GM12892 (cell line): ENCODE data around the gene TBC1D19.
"Not testable (repeated sequence)": the region's sequence is repeated elsewhere in the genome, so short reads cannot be mapped to it uniquely, and the experiment has no call there.

Experiments
- DNase-seq: peaks from one replicate; pipeline ENCODE4 v3.0.0; 2011; ENCODE audit not compliant: insufficient read length
- FAIRE-seq: peaks from 2 replicates; lab custom pipeline; 2011; peaks lifted over from hg19 to GRCh38; lab: Jason Lieb, UNC
- POLR2A ChIP-seq: IDR thresholded peaks from 2 replicates; pipeline ENCODE4 v1.6.1; 2011; ENCODE audit warnings: low read depth, low read length, control low read depth
- POLR2AphosphoS5 ChIP-seq: IDR thresholded peaks from 2 replicates; pipeline ENCODE4 v1.6.1; 2011; ENCODE audit warnings: low read depth, low read length, control low read depth
- TAF1 ChIP-seq: IDR thresholded peaks from 2 replicates; pipeline ENCODE4 v1.6.1; 2011; ENCODE audit warnings: low read depth, mild to moderate bottlenecking, control low read depth, low read length, borderline replicate concordance

The TBC1D19 gene

GRCh38 chr4:26576231-26576739 is 7.6 kb upstream of the TBC1D19 start:
- no peak for DNase-seq
- TF ChIP-seq POLR2AphosphoS5 (no peak), TAF1 (no peak), POLR2A (no peak)
- FAIRE-seq, result no peak

GRCh38 chr4:26577066-26577465 is 6.8 kb upstream of the TBC1D19 start:
- no peak for FAIRE-seq
- TF ChIP-seq POLR2AphosphoS5 (no peak), POLR2A (no peak), TAF1 (no peak)
- no peak for DNase-seq

GRCh38 chr4:26579169-26579568 is 4.7 kb upstream of the TBC1D19 start:
- DNase-seq, result no peak
- no peak for TF ChIP-seq POLR2A
- no peak for TF ChIP-seq TAF1
- no peak for TF ChIP-seq POLR2AphosphoS5
- no peak for FAIRE-seq

GRCh38 chr4:26581341-26581740 is 2.5 kb upstream of the TBC1D19 start:
- not testable (repeated sequence) for DNase-seq, FAIRE-seq

DNA sequence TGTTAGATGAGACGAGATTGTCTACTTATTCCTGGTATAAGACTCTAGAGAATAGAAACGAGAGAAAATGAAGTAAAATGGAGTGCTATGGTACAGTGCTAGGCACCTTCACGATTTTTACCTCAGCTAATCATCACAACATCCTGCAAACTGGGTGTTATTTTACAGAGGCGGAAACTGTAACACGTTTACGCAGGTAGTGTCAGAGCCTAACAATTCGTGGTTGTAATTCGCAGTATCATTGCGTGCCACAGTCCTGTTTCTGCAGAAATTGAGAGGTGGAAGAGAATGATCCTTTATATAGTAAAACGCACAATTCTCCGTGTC is 383 bp upstream of the TBC1D19 start:
- FAIRE-seq (peak; percentile 93), DNase-seq (peak; percentile 3)
- no peak for TF ChIP-seq POLR2AphosphoS5
- TF ChIP-seq POLR2A, result no peak; the same call in 1 of the 2 replicates
- no peak for TF ChIP-seq TAF1

GRCh38 chr4:26584725-26585124 is 841 bp downstream of the TBC1D19 start:
- FAIRE-seq (no peak), DNase-seq (no peak)
- no peak for TF ChIP-seq TAF1
- no peak for TF ChIP-seq POLR2A
- TF ChIP-seq POLR2AphosphoS5, result no peak

DNA sequence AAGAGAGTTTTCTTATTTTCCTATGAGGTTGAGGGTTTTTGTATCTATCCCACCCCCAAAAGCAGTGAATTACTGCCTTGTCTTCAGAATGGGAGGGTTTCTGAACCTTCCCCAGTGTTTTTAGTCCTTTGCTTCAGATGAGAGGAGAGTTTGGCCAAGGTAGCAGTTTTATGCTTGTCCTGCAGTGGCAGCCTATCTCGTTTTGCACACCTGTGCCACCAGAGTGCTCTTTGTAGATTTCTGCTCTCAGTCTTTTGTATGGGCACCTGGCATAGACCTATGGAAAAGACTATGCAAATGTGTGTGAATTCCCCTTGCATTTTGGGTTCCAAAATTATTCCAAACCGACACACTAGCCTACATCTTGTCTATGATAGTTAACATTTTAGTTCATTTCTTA is 5.8 kb downstream of the TBC1D19 start:
- DNase-seq (no peak), FAIRE-seq (no peak)
- TF ChIP-seq POLR2A, result no peak
- no peak for TF ChIP-seq POLR2AphosphoS5

- TF ChIP-seq POLR2A, result no peak
- no peak for TF ChIP-seq TAF1
- no peak for TF ChIP-seq POLR2AphosphoS5
- no peak for DNase-seq
- no peak for FAIRE-seq
Observed at GRCh38 chr4:26590639-26591038, 6.8 kb downstream of the TBC1D19 start.

- not testable (repeated sequence) for FAIRE-seq, DNase-seq
Observed at GRCh38 chr4:26593557-26593956, 9.7 kb downstream of the TBC1D19 start.

DNA sequence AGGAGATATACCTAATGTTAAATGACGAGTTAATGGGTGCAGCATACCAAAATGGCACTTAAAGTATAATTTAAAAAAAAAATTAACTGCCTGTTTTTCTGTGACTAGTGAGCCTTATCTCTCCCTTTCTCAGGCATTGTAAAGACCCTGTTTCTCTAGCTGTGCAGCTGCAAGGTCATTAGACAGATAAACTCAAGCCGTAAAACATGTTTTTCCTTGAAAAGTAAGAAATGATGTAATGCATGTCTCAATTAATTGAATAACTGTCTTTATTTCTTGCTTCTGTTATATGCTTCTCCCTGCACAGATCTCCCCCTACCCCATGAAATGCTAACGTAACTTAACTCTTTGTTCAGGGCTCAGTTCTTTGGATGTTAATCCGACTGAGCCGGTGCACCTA is 10.5 kb downstream of the TBC1D19 start:
- TF ChIP-seq POLR2AphosphoS5 (no peak), TAF1 (no peak), POLR2A (no peak)
- no peak for DNase-seq
- FAIRE-seq, result no peak

DNA sequence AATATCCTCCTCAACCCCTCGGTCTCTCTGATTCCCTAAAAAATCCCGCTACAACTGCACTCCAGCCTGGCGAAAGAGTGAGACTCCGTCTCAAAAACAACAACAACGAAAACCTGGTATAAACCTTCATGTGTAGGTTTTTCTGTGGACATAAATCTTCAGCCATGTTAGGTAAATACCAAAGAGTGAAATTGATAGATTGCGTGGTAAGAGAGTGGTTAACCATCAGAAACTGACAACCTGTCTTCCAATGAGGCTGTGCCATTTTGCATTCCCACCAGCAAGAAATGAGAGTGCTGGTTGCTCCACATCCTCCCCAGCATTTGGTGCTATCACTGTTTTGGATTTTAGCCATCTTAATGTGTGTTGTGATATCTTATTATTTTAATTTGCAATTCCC is 10.9 kb downstream of the TBC1D19 start:
- FAIRE-seq (no peak), DNase-seq (no peak)
- no peak for TF ChIP-seq POLR2A
- TF ChIP-seq POLR2AphosphoS5, result no peak
- no peak for TF ChIP-seq TAF1

- no peak for DNase-seq
- no peak for TF ChIP-seq POLR2A
- TF ChIP-seq POLR2AphosphoS5, result no peak
- TF ChIP-seq TAF1, result no peak
- no peak for FAIRE-seq
Observed at GRCh38 chr4:26596843-26597242, 13.0 kb downstream of the TBC1D19 start.

- TF ChIP-seq TAF1, result no peak
- TF ChIP-seq POLR2A, result no peak
- TF ChIP-seq POLR2AphosphoS5, result no peak
- FAIRE-seq (no peak), DNase-seq (no peak)
Observed at GRCh38 chr4:26601204-26601603, 17.3 kb downstream of the TBC1D19 start.
